ENCODE data around the gene LTA.

DNA sequence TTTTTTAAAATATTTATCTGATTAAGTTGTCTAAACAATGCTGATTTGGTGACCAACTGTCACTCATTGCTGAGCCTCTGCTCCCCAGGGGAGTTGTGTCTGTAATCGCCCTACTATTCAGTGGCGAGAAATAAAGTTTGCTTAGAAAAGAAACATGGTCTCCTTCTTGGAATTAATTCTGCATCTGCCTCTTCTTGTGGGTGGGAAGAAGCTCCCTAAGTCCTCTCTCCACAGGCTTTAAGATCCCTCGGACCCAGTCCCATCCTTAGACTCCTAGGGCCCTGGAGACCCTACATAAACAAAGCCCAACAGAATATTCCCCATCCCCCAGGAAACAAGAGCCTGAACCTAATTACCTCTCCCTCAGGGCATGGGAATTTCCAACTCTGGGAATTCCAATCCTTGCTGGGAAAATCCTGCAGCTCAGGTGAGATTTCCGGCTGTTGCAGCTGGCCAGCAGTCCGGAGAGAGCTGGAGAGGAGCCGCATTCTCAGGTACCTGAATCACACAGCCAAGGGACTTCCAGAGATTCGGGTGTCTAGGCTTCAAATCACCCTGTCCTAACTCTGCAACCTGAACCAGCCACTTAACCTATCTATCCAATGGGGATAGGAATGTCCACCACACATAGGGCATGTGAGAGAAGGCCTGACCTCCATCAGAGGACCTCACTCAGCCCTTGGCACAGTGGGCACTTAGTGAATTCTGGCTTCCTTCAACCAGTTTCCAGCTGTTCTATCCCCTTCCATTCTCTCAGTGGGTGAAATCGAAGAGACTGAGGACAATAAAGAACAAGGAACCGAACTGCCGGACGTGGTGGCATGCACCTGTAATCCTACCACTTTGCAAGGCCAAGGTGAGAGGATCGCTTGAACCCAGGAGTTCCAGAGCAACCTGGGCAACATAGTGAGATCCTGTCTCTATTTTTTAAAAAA is 6.4 kb downstream of the LTA start:
- TF ChIP-seq, protein P1, sequence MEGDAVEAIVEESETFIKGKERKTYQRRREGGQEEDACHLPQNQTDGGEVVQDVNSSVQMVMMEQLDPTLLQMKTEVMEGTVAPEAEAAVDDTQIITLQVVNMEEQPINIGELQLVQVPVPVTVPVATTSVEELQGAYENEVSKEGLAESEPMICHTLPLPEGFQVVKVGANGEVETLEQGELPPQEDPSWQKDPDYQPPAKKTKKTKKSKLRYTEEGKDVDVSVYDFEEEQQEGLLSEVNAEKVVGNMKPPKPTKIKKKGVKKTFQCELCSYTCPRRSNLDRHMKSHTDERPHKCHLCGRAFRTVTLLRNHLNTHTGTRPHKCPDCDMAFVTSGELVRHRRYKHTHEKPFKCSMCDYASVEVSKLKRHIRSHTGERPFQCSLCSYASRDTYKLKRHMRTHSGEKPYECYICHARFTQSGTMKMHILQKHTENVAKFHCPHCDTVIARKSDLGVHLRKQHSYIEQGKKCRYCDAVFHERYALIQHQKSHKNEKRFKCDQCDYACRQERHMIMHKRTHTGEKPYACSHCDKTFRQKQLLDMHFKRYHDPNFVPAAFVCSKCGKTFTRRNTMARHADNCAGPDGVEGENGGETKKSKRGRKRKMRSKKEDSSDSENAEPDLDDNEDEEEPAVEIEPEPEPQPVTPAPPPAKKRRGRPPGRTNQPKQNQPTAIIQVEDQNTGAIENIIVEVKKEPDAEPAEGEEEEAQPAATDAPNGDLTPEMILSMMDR (IDR thresholded peaks at IDR 0.05 in 8 of 11, conservative IDR thresholded peaks at IDR 0.05 in 3 of 11): no peak
- TF ChIP-seq POLR2A (IDR thresholded peaks at IDR 0.05): no peak

Data from spleen (tissue), 7 donors.